Small intestine (tissue), 7 donors: ENCODE results near the gene CABLES1. TPM values are rescaled to one million over a fixed set of nuclear protein-coding genes. Genes with fewer than 3 reads are reported as not detected.
"Not testable (repeated sequence)": the region's sequence is repeated elsewhere in the genome, so short reads cannot be mapped to it uniquely, and the experiment has no call there.

Source experiments
- DNase-seq, 2 donors: peaks; one replicate each; pipeline versions ENCODE4 v3.0.0 to v3.0.0-alpha.2; 2013
- FAIRE-seq: peaks from 2 replicates; lab custom pipeline; 2012; peaks lifted over from hg19 to GRCh38; lab: Jason Lieb, UNC
- H3K27ac ChIP-seq, 3 donors: one replicate each; pipeline ENCODE4 v1.5.1; 2013; ENCODE audit warnings: low read length in 2 of 3, mild to moderate bottlenecking in 2 of 3, control low read depth in 1 of 3, inconsistent platforms in 1 of 3, low read depth in 1 of 3, moderate library complexity in 1 of 3
- H3K27me3 ChIP-seq, 3 donors: one replicate each; pipeline ENCODE4 v1.6.1; 2013; ENCODE audit warnings: low read length in 3 of 3, inconsistent platforms in 1 of 3; ENCODE audit not compliant: control insufficient read depth in 3 of 3, insufficient read depth in 3 of 3
- H3K36me3 ChIP-seq, 3 donors: one replicate each; pipeline ENCODE4 v1.6.1; 2013; ENCODE audit warnings: low read length in 3 of 3, inconsistent platforms in 1 of 3, low read depth in 1 of 3, mild to moderate bottlenecking in 1 of 3, moderate library complexity in 1 of 3; ENCODE audit not compliant: control insufficient read depth in 3 of 3, insufficient read depth in 2 of 3
- H3K4me1 ChIP-seq, 3 donors: one replicate each; pipeline ENCODE4 v1.6.1; 2013; ENCODE audit warnings: low read length in 2 of 3, inconsistent platforms in 1 of 3, low read depth in 1 of 3, mild to moderate bottlenecking in 1 of 3, moderate library complexity in 1 of 3; ENCODE audit not compliant: control insufficient read depth in 3 of 3, insufficient read depth in 2 of 3
- H3K4me3 ChIP-seq, 3 donors: one replicate each; pipeline ENCODE4 v1.5.1; 2013; ENCODE audit warnings: low read length in 3 of 3, control low read depth in 1 of 3, inconsistent platforms in 1 of 3, low read depth in 1 of 3, mild to moderate bottlenecking in 1 of 3, moderate library complexity in 1 of 3
- H3K9me3 ChIP-seq, 2 donors: one replicate each; pipeline ENCODE4 v1.6.1; 2013; ENCODE audit warnings: low read depth in 1 of 2, low read length in 1 of 2; ENCODE audit not compliant: control insufficient read depth in 2 of 2, insufficient read depth in 1 of 2
- WGBS, 3 donors: extraction: QIAGEN DNeasy Blood & Tissue Kit; methylation state at CpG; one replicate each; pipeline ENCODE4 v1.1.7; 2013; 5-methylcytosine and 5-hydroxymethylcytosine counted together
- polyA plus RNA-seq, 4 donors: library from polyadenylated mRNA; stranded (reverse) in 3 of 4; unstranded in 1 of 4; fragments of 200-250 nt in 3 of 4; fragments of 120-200 nt in 1 of 4; gene quantifications; one replicate each; pipeline versions ENCODE4 v1.2.1 to v1.2.3, GENCODE V29; 2013
- donor health status: healthy with polysubstance abuse.
- donor health status: control.
- donor health status: control.
- donor health status: Bipolar disorder and iron deficiency.
- donor health status: healthy.

Gene CABLES1
- polyA plus RNA-seq, 4 donors, result 6.9 to 11.7 (median 8.5) TPM

- FAIRE-seq (no peak), DNase-seq (peak in 1 of 2 donors; percentile 18)
- no peaks in the 10 kb centered on the region for H3K4me1 ChIP-seq
- WGBS, 3 donors, result 89 to 96% (median 92%) methylated on average over 11 of the region's 11 CpGs
- no peaks in the 10 kb centered on the region for H3K27me3 ChIP-seq
- peaks cover 0 to 14% (median 0%) of the 10 kb centered on the region in 3 donors for H3K36me3 ChIP-seq
- H3K4me3 ChIP-seq, result no peak overlapping the region
- H3K27ac ChIP-seq, result no peak overlapping the region
- no peaks in the 10 kb centered on the region for H3K9me3 ChIP-seq
Measured at GRCh38 chr18:23151414-23152099, 16.3 kb downstream of the CABLES1 start.

GRCh38 chr18:23154030-23154429 lies 18.7 kb downstream of the CABLES1 start:
- FAIRE-seq, result no peak
- no peaks in the 10 kb centered on the region for H3K27me3 ChIP-seq
- H3K27ac ChIP-seq, result no peak overlapping the region
- no peak for DNase-seq
- WGBS, 3 donors, result 79 to 93% (median 88%) methylated on average over 6 of the region's 6 CpGs
- peaks cover 0 to 11% (median 0%) of the 10 kb centered on the region in 3 donors for H3K36me3 ChIP-seq
- H3K9me3 ChIP-seq, result no peaks in the 10 kb centered on the region
- no peak overlapping the region for H3K4me3 ChIP-seq
- H3K4me1 ChIP-seq, result peaks cover 0 to 4% (median 0%) of the 10 kb centered on the region in 3 donors

- Histone ChIP-seq H3K27ac (no peak overlapping the region), H3K9me3 (no peaks in the 10 kb centered on the region), H3K4me3 (no peak overlapping the region), H3K4me1 (peaks cover 0 to 6% (median 0%) of the 10 kb centered on the region in 3 donors), H3K36me3 (peaks cover 0 to 6% (median 0%) of the 10 kb centered on the region in 3 donors), H3K27me3 (no peaks in the 10 kb centered on the region)
- no peak for FAIRE-seq
- no peak for DNase-seq
- 92 to 93% (median 93%) methylated on average over 5 of the region's 5 CpGs for WGBS, 3 donors
Measured at GRCh38 chr18:23154823-23155500, 19.7 kb downstream of the CABLES1 start.

GRCh38 chr18:23155537-23155936 lies 20.3 kb downstream of the CABLES1 start:
- H3K9me3 ChIP-seq, result no peaks in the 10 kb centered on the region

GRCh38 chr18:23156134-23156533 lies 20.8 kb downstream of the CABLES1 start:
- H3K27me3 ChIP-seq, result no peaks in the 10 kb centered on the region
- 88 to 93% (median 90%) methylated on average over 7 of the region's 7 CpGs for WGBS, 3 donors
- no peaks in the 10 kb centered on the region for H3K9me3 ChIP-seq
- H3K36me3 ChIP-seq, result peaks cover 0 to 6% (median 0%) of the 10 kb centered on the region in 3 donors
- DNase-seq (no peak), FAIRE-seq (no peak)
- H3K4me1 ChIP-seq, result peaks cover 0 to 13% (median 3%) of the 10 kb centered on the region in 3 donors
- H3K27ac ChIP-seq, result no peak overlapping the region
- H3K4me3 ChIP-seq, result no peak overlapping the region

More at GRCh38 chr18:23155537-23155936, 20.3 kb downstream of the CABLES1 start:
- Histone ChIP-seq H3K27me3 (no peaks in the 10 kb centered on the region), H3K36me3 (peaks cover 0 to 6% (median 0%) of the 10 kb centered on the region in 3 donors), H3K4me3 (no peak overlapping the region), H3K27ac (no peak overlapping the region), H3K4me1 (peaks cover 0 to 9% (median 3%) of the 10 kb centered on the region in 3 donors)
- DNase-seq (no peak), FAIRE-seq (no peak)
- 76 to 87% (median 86%) methylated on average over 5 of the region's 5 CpGs for WGBS, 3 donors

GRCh38 chr18:23158058-23158457 lies 22.8 kb downstream of the CABLES1 start:
- H3K9me3 ChIP-seq, result no peaks in the 10 kb centered on the region
- H3K27ac ChIP-seq, result no peak overlapping the region
- H3K27me3 ChIP-seq, result no peaks in the 10 kb centered on the region
- WGBS, 3 donors, result 98 to 100% (median 99%) methylated on average over 2 of the region's 2 CpGs
- H3K36me3 ChIP-seq, result peaks cover 0 to under 1% (median 0%) of the 10 kb centered on the region in 3 donors
- DNase-seq, result no peak
- FAIRE-seq, result no peak
- peaks cover 0 to 14% (median 3%) of the 10 kb centered on the region in 3 donors for H3K4me1 ChIP-seq
- H3K4me3 ChIP-seq, result no peak overlapping the region

GRCh38 chr18:23158884-23159283 lies 23.6 kb downstream of the CABLES1 start:
- H3K27me3 ChIP-seq, H3K9me3 ChIP-seq, FAIRE-seq, H3K36me3 ChIP-seq, H3K4me3 ChIP-seq, DNase-seq: not testable (repeated sequence)
- 83 to 92% (median 90%) methylated on average over 14 of the region's 14 CpGs for WGBS, 3 donors
- Histone ChIP-seq H3K4me1 (peaks cover 0 to 14% (median 3%) of the 10 kb centered on the region in 3 donors), H3K27ac (peak overlapping the region in 1 of 3 donors; percentile 66)

- FAIRE-seq, result no peak
- peak; percentile 41 to 79 for DNase-seq
- Histone ChIP-seq H3K36me3 (no peaks in the 10 kb centered on the region), H3K4me3 (no peak overlapping the region), H3K27ac (peak overlapping the region in 1 of 3 donors; percentile 66), H3K9me3 (no peaks in the 10 kb centered on the region), H3K4me1 (peaks cover 0 to 14% (median 3%) of the 10 kb centered on the region in 3 donors), H3K27me3 (no peaks in the 10 kb centered on the region)
- 22 to 59% (median 30%) methylated on average over 7 of the region's 7 CpGs for WGBS, 3 donors
Measured at GRCh38 chr18:23159344-23159743, 24.1 kb downstream of the CABLES1 start.
